IgD-negative memory B cell (primary cell): ENCODE measurements around the gene PICALM. TPM values are rescaled to one million over a fixed set of nuclear protein-coding genes. Genes with fewer than 3 reads are reported as not detected.
"Not testable (repeated sequence)": the region's sequence is repeated elsewhere in the genome, so short reads cannot be mapped to it uniquely, and the experiment has no call there.

Experiments used
- H3K27ac Mint-ChIP-seq, 3 donors: one replicate each; pipeline ENCODE4 v1.8.0; 2020 to 2022; ENCODE audit warnings: mild to moderate bottlenecking in 3 of 3, mixed read lengths in 3 of 3, moderate library complexity in 1 of 3
- H3K27me3 Mint-ChIP-seq: one replicate; pipeline ENCODE4 v1.8.0; 2021; ENCODE audit warnings: mixed read lengths
- H3K36me3 Mint-ChIP-seq: one replicate; pipeline ENCODE4 v1.8.0; 2020; ENCODE audit warnings: mild to moderate bottlenecking, mixed read lengths
- H3K4me1 Mint-ChIP-seq, 3 donors: one replicate each; pipeline ENCODE4 v1.8.0; 2020 to 2022; ENCODE audit warnings: mixed read lengths in 3 of 3, mild to moderate bottlenecking in 1 of 3
- H3K4me3 Mint-ChIP-seq, 4 donors: one replicate each; pipeline ENCODE4 v1.8.0; 2020 to 2022; ENCODE audit warnings: mild to moderate bottlenecking in 4 of 4, mixed read lengths in 4 of 4, moderate library complexity in 3 of 4
- H3K9me3 Mint-ChIP-seq, 3 donors: one replicate each; pipeline ENCODE4 v1.8.0; 2020 to 2021; ENCODE audit warnings: mixed read lengths in 3 of 3, mild to moderate bottlenecking in 1 of 3
- polyA plus RNA-seq: library from polyadenylated mRNA; unstranded; fragments of 300-500 nt; fragmentation: Illumina TruSeq; gene quantifications from one replicate; pipeline ENCODE4 v1.2.3, GENCODE V29; 2021

The PICALM gene
- polyA plus RNA-seq, 1 donor from 2014 or later = 15.2 TPM

DNA sequence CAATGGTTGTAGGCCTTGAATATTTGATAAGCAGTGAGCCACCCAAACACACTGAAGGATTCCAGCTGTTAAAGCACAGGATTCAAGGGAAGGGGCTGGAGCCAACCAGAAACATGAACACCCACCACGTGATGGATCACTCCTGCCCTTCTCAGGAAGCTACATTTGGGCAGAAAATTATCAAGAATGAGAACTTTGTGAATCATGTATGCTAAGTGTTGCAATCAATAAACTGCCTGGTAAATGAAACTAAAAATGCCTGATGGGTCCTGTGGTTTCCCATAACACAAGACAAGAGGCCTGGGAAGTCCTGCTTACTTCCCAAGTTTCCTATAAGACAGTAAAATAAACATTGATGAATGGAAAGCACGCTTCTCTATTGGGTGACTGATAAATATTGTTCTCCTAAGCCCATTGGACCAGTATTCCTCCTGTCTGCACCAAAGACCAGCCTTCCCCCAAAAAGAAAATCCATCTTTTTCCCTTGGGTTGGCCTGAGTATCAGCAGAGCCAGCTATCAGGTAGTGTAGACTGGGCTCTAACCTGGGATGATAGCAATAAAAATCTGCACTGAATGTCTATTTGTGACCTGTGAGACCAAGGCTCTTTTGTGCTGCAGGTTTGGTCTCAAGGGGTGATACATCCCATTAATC lies 115.3 kb downstream of the PICALM start:
- H3K36me3 Mint-ChIP-seq = peaks cover 15% of the 10 kb centered on the region
- peaks cover 2 to 24% (median 9%) of the 10 kb centered on the region in 3 donors for H3K9me3 Mint-ChIP-seq
- no peaks in the 10 kb centered on the region for H3K4me1 Mint-ChIP-seq
- H3K27me3 Mint-ChIP-seq = no peaks in the 10 kb centered on the region
- no peak overlapping the region for H3K4me3 Mint-ChIP-seq
- H3K27ac Mint-ChIP-seq = peak overlapping the region in 2 of 3 donors; percentile 11 to 32

GRCh38 chr11:85952108-85952485 lies 116.8 kb downstream of the PICALM start:
- H3K27me3 Mint-ChIP-seq, H3K4me3 Mint-ChIP-seq, H3K4me1 Mint-ChIP-seq: not testable (repeated sequence)
- H3K27ac Mint-ChIP-seq = peak overlapping the region in 1 of 3 donors; percentile 44
- H3K9me3 Mint-ChIP-seq = peaks cover 0 to 24% (median 9%) of the 10 kb centered on the region in 3 donors
- H3K36me3 Mint-ChIP-seq = peaks cover 14% of the 10 kb centered on the region

GRCh38 chr11:85951428-85952107 lies 117.3 kb downstream of the PICALM start:
- Mint-ChIP-seq H3K4me1 (peaks cover 0 to 4% (median 2%) of the 10 kb centered on the region in 3 donors), H3K36me3 (peaks cover 14% of the 10 kb centered on the region), H3K27ac (peak overlapping the region in 1 of 3 donors; percentile 42), H3K4me3 (no peak overlapping the region), H3K9me3 (peaks cover 0 to 24% (median 9%) of the 10 kb centered on the region in 3 donors), H3K27me3 (no peaks in the 10 kb centered on the region)

- Mint-ChIP-seq H3K27ac (peak overlapping the region in 1 of 3 donors; percentile 42), H3K36me3 (peaks cover 11% of the 10 kb centered on the region), H3K27me3 (no peaks in the 10 kb centered on the region), H3K4me1 (peaks cover 0 to 4% (median 2%) of the 10 kb centered on the region in 3 donors), H3K9me3 (peaks cover 0 to 24% (median 9%) of the 10 kb centered on the region in 3 donors), H3K4me3 (peak overlapping the region in 1 of 4 donors; percentile 2)
These were observed 117.9 kb downstream of the PICALM start for GRCh38 chr11:85951049-85951405.

DNA sequence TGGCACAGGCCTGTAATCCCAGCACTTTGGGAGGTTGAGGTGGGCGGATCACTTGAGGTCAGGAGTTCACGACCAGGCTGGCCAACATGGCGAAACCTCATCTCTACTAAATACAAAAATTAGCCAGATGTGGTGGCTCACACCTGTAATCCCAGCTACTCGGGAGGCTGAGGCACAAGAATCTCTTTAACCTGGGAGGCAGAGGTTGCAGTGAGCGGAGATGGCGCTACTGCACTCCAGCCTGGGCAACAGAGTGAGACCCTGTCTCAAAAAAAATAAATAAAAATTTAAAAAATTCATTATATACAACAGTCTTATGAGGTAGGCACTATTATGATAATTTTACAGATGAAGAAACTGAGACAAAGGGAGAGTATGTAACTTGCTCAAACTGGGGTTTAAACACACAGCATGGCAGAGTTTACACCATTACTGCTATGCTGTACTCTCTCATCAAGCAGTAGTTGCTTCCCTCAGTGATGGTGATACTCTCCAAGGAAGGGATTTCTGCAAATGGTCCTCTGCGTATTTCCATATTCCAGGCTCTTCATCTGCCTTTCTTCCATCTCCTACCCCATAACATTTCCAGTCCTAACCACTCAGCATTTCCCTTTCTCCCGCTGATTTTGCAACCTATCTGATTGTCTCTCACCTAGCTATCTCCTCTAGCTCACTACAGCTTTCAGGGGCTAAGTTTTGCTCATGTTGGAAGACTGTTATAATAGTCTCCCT lies 118.4 kb downstream of the PICALM start:
- no peaks in the 10 kb centered on the region for H3K27me3 Mint-ChIP-seq
- peaks cover 0 to 4% (median 2%) of the 10 kb centered on the region in 3 donors for H3K4me1 Mint-ChIP-seq
- H3K27ac Mint-ChIP-seq = no peak overlapping the region
- peaks cover 8% of the 10 kb centered on the region for H3K36me3 Mint-ChIP-seq
- H3K4me3 Mint-ChIP-seq = peak overlapping the region in 1 of 4 donors; percentile 2
- peaks cover 1 to 29% (median 11%) of the 10 kb centered on the region in 3 donors for H3K9me3 Mint-ChIP-seq

DNA sequence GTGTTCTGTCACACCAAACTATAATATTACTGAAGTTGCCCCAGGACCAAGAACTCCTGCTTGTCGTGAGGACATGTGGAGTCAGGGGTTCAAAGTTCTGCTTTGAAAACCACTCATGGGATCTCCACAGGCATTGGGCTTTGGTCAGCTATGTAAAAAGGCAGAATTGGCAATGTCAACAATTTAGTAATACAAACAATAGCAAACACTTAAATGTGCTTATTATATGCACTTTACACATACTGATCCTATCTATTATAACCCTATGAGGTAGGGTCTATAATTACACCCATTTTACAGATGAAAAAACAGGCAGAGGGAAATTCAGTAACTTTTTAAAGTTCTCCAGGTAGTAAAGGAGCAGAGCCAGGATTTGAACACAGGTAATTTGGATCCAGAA lies 119.1 kb downstream of the PICALM start:
- no peak overlapping the region for H3K27ac Mint-ChIP-seq
- H3K27me3 Mint-ChIP-seq = no peaks in the 10 kb centered on the region
- peaks cover 6 to 26% (median 14%) of the 10 kb centered on the region in 3 donors for H3K9me3 Mint-ChIP-seq
- H3K4me1 Mint-ChIP-seq = peaks cover 0 to 4% (median 2%) of the 10 kb centered on the region in 3 donors
- peaks cover 4% of the 10 kb centered on the region for H3K36me3 Mint-ChIP-seq
- H3K4me3 Mint-ChIP-seq = no peak overlapping the region

- H3K9me3 Mint-ChIP-seq = peaks cover 7 to 23% (median 14%) of the 10 kb centered on the region in 3 donors
- H3K27me3 Mint-ChIP-seq = no peaks in the 10 kb centered on the region
- no peak overlapping the region for H3K4me3 Mint-ChIP-seq
- H3K36me3 Mint-ChIP-seq = peaks cover 4% of the 10 kb centered on the region
- peak overlapping the region in 1 of 3 donors; percentile 34 for H3K27ac Mint-ChIP-seq
- H3K4me1 Mint-ChIP-seq = peaks cover 0 to 4% (median 2%) of the 10 kb centered on the region in 3 donors
These were observed 120.0 kb downstream of the PICALM start for GRCh38 chr11:85948884-85949283.

DNA sequence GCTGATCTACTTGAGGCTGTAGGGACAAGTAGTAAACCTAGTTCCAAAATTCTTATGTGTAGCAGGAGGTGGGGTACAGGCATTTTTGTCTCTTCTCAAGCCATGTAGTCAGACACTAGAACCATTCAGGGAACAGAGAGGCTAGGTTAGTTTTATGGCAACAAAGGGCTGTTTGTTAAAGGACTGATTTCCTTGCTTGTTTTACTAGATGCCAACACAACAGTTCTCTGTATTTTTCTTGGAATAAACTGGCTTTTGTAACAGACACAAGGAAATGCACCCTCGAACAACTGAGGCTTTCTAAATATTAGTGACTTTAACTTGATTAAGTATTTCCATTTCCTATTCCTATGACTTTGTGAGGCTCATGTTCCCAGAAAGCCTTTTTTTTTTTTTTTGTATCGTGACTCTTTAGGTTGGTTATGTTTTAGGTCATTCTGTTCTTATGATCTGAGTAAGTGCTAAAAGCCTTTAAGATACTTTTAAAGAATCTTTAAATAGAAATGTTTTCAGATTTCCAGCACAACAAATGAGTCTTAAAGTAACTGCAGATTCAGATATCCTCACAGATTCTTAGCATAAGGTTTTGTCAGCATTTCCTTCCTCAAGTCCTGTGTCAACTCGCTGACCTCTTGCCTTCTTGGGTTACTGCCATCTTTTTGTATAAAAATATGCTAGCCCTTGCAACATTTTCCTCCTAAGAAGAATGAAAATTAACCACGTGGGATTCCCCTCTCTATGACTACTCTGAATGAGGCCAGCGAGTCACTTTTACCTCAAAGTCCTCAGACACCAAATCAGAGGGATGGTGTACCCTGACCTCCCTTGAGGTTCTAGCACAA lies 121.2 kb downstream of the PICALM start:
- no peaks in the 10 kb centered on the region for H3K36me3 Mint-ChIP-seq
- peaks cover 0 to 4% (median 2%) of the 10 kb centered on the region in 3 donors for H3K4me1 Mint-ChIP-seq
- H3K27ac Mint-ChIP-seq = no peak overlapping the region
- no peaks in the 10 kb centered on the region for H3K27me3 Mint-ChIP-seq
- peaks cover 8 to 13% (median 12%) of the 10 kb centered on the region in 3 donors for H3K9me3 Mint-ChIP-seq
- no peak overlapping the region for H3K4me3 Mint-ChIP-seq

DNA sequence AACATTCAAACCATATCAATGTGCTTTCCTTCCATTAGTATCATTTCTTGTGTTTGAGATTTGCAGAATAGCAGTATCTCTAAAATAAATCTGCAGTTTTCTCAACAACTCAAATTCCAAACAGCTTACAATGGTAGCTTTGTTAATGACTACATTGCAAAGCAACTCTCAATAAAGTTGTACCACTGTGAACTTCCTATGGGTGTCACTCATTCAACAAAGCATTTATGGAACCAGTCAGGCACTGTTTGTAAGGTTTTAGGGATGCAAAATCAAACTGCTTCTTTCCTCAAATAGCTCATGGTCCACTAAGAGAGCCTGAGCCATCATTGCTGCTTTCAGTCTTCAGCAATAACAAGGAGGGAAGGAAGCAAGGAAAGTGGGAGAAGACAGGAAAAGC lies 122.7 kb downstream of the PICALM start:
- H3K4me1 Mint-ChIP-seq = peaks cover 0 to 4% (median 2%) of the 10 kb centered on the region in 3 donors
- peak overlapping the region in 1 of 3 donors; percentile 2 for H3K27ac Mint-ChIP-seq
- H3K4me3 Mint-ChIP-seq = no peak overlapping the region
- no peaks in the 10 kb centered on the region for H3K36me3 Mint-ChIP-seq
- peaks cover 8 to 10% (median 9%) of the 10 kb centered on the region in 3 donors for H3K9me3 Mint-ChIP-seq
- no peaks in the 10 kb centered on the region for H3K27me3 Mint-ChIP-seq

DNA sequence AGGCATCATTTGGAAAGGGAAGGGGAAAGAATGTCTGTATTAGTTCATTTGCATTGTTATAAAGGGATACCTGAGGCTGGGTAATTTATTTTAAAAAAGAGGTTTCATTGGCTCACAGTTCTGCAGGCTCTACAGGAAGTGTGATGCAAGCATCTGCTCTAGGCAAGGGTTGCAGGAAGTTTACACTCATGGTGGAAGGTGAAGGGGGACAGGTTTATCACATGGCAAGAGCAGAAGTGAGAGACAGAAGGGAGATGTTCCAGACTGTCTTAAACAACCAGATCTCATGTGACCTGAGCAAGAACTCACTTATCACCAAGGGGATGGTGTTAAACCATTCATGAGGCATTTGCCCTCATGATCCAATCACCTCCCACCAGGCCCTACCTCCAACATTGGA lies 123.1 kb downstream of the PICALM start:
- H3K4me3 Mint-ChIP-seq = no peak overlapping the region
- H3K27ac Mint-ChIP-seq = peak overlapping the region in 1 of 3 donors; percentile 2
- H3K36me3 Mint-ChIP-seq = no peaks in the 10 kb centered on the region
- peaks cover 0 to 4% (median 2%) of the 10 kb centered on the region in 3 donors for H3K4me1 Mint-ChIP-seq
- no peaks in the 10 kb centered on the region for H3K27me3 Mint-ChIP-seq
- H3K9me3 Mint-ChIP-seq = peaks cover 6 to 8% (median 8%) of the 10 kb centered on the region in 3 donors

GRCh38 chr11:85945296-85945695 lies 123.6 kb downstream of the PICALM start:
- Mint-ChIP-seq H3K4me3 (no peak overlapping the region), H3K27ac (no peak overlapping the region), H3K27me3 (no peaks in the 10 kb centered on the region)

DNA sequence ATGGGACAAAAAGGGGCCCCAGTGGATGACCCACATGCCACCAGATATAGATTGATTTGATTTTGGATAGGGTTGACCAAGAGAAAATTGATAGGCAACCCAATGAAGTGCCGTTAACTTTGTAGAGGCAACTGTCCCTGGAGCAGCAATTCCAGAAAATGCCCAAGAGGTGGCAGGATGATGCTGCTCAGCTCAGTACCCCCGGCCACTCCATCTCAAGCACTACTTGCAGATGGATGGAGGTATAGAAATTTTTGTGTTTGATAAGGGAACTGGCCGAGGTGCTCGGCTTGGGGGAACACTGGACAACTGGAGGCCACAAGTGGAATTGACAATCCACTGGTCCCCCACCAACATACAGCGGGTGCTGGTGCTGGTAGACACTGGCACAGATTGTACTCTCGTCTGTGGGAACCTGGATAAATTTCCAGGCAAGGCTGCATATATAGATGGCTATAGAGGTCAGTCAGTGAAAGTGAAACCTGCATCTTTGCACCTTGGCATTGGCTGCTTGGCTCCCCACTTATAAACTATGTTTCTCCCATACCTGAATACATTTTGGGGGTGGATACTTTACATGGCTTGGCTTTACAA lies 127.4 kb downstream of the PICALM start:
- Mint-ChIP-seq H3K4me3 (no peak overlapping the region), H3K36me3 (peaks cover 2% of the 10 kb centered on the region), H3K27ac (no peak overlapping the region), H3K4me1 (no peaks in the 10 kb centered on the region), H3K9me3 (peaks cover 4 to 10% (median 7%) of the 10 kb centered on the region in 3 donors), H3K27me3 (no peaks in the 10 kb centered on the region)

More at GRCh38 chr11:85945296-85945695, 123.6 kb downstream of the PICALM start:
- Mint-ChIP-seq H3K36me3 (no peaks in the 10 kb centered on the region), H3K9me3 (peaks cover 4 to 8% (median 7%) of the 10 kb centered on the region in 3 donors), H3K4me1 (peaks cover 0 to 4% (median 2%) of the 10 kb centered on the region in 3 donors)

DNA sequence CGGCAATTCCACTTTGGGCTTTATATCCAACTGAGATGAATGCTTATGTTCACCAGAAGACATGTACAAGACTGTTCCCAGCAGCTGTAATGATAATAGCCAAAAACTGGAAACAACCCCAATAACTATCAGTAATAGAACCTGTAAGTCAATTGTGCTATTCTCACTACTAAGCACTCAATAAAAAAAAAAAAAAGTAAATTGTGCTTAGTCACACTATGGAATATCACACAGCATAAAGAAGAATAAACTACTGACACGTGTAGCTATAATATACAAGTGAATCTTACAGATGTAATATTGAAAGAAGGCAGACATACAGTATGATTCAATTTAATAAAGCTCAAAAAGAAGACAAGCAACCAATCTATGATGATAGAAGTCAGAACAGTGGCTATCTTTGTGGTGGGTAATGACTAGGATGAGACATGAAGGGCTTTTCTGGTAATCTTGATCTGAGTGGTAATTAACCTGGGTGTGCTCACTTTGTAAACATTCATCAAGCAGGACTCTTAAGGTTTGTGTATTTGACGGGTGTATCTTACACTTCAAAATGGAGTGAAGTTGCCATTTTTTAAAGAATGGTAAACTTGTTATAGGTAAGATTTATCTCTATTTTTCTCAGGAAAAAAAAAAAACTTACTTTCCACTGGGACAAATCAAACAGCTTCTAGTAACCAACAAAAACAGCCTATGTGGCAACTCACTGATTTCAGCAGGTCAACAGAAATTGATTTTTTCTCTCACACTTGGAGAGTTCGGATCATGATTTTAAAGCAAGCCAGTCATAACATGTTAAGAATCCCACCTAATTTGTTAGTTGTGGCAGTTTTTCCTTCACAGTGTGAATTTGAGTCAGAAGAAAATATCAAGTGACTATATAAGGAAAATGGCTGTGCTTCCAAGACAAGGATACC lies 129.5 kb downstream of the PICALM start:
- H3K4me1 Mint-ChIP-seq = no peaks in the 10 kb centered on the region
- peaks cover 2% of the 10 kb centered on the region for H3K36me3 Mint-ChIP-seq
- no peak overlapping the region for H3K27ac Mint-ChIP-seq
- no peaks in the 10 kb centered on the region for H3K27me3 Mint-ChIP-seq
- no peak overlapping the region for H3K4me3 Mint-ChIP-seq
- H3K9me3 Mint-ChIP-seq = peaks cover 0 to 6% (median 5%) of the 10 kb centered on the region in 3 donors
